SK-N-MC (cell line): ENCODE results near the gene LSM4.

Experiments used
- EZH2 ChIP-seq: fragments of 200-600 bp; sonication (generic); IDR thresholded peaks from one replicate; pipeline ENCODE4 v1.6.1; 2017; ENCODE audit warnings: antibody characterized with exemption
- FOXP2 ChIP-seq: optimal IDR thresholded peaks from 2 replicates; pipeline ENCODE3; 2011; ENCODE audit warnings: mild to moderate bottlenecking, moderate library complexity; ENCODE audit not compliant: insufficient read depth; ENCODE audit errors: extremely low read length, control extremely low read depth
- POLR2AphosphoS5 ChIP-seq: IDR thresholded peaks from 2 replicates; pipeline ENCODE4 v1.6.1; 2012; ENCODE audit warnings: mild to moderate bottlenecking, low read depth, low read length, borderline replicate concordance

DNA sequence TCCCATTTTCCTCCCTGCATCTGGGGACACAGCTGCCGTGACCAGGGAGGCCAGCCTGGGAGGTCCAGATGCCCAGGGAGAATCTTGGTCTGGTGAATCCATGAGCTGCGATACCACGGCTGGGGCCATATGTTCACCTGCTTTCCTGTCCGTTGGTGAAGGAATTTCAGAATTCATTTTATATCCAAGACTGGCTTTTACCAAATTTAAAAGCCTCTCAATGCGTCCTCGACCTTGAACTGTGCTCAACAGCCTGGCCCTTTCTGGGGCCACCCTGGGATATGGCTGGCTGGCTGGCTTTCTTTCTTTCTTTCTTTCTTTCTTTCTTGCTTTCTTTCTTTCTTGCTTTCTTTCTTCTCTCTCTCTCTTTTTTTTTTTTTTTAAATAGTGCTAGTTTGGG is 40.9 kb upstream of the LSM4 start:
- no peak for TF ChIP-seq POLR2AphosphoS5
- TF ChIP-seq EZH2 = no peak
- no peak for TF ChIP-seq FOXP2
